Keratinocyte (primary cell): ENCODE results near the gene MAP4. TPM values are rescaled to one million over a fixed set of nuclear protein-coding genes. Genes with fewer than 3 reads are reported as not detected.
A peak's percentile ranks its signal among the peaks of the same experiment; 100 is the strongest.

Experiments
- DNase-seq: peaks from one replicate; pipeline ENCODE4 v3.0.0-alpha.2; 2011; ENCODE audit warnings: low read depth, missing footprints, low spot score
- FAIRE-seq: peaks from 2 replicates; lab custom pipeline; 2011; peaks lifted over from hg19 to GRCh38; lab: Jason Lieb, UNC
- H2AFZ ChIP-seq: 2 replicates; pipeline ENCODE4 v1.6.0; 2012; ENCODE audit warnings: low read length, control low read depth, inconsistent platforms; ENCODE audit not compliant: control insufficient read depth
- H3K27ac ChIP-seq: 2 replicates; pipeline ENCODE4 v1.5.1; 2011; ENCODE audit warnings: low read length; ENCODE audit not compliant: control insufficient read depth, insufficient read depth
- H3K27me3 ChIP-seq: 3 replicates; pipeline ENCODE4 v1.6.0; 2011; ENCODE audit warnings: low read length; ENCODE audit not compliant: control insufficient read depth, insufficient read depth; ENCODE audit errors: extremely low read depth
- H3K36me3 ChIP-seq, 2 experiments: 2 replicates in 1 of 2; 3 replicates in 1 of 2; pipeline ENCODE4 v1.5.1; 2011; ENCODE audit warnings: low read length in 2 of 2, mild to moderate bottlenecking in 1 of 2; ENCODE audit not compliant: control insufficient read depth in 2 of 2, insufficient read depth in 2 of 2; ENCODE audit errors: extremely low read depth in 1 of 2
- H3K4me1 ChIP-seq: 3 replicates; pipeline ENCODE4 v1.5.1; 2011; ENCODE audit warnings: low read length; ENCODE audit not compliant: control insufficient read depth, insufficient read depth; ENCODE audit errors: extremely low read depth
- H3K4me2 ChIP-seq: 3 replicates; pipeline ENCODE4 v1.6.0; 2011; ENCODE audit warnings: low read depth, low read length; ENCODE audit not compliant: control insufficient read depth, insufficient read depth; ENCODE audit errors: extremely low read depth
- H3K4me3 ChIP-seq, 3 experiments: fragments of 200-600 bp in 1 of 3; sonication (generic) in 1 of 3; 2 replicates in 2 of 3; 3 replicates in 1 of 3; pipeline ENCODE4 v1.5.1; 2011 to 2016; ENCODE audit warnings: low read length in 3 of 3, mild to moderate bottlenecking in 3 of 3, control low read depth in 2 of 3, inconsistent platforms in 1 of 3, low read depth in 1 of 3, mixed read lengths in 1 of 3, mixed run types in 1 of 3, moderate library complexity in 1 of 3; ENCODE audit not compliant: control insufficient read depth in 2 of 3, insufficient read depth in 2 of 3; ENCODE audit errors: extremely low read depth in 1 of 3
- H3K79me2 ChIP-seq: 2 replicates; pipeline ENCODE4 v1.6.0; 2012; ENCODE audit warnings: low read length; ENCODE audit not compliant: control insufficient read depth, insufficient read depth
- H3K9ac ChIP-seq: 3 replicates; pipeline ENCODE4 v1.6.0; 2011; ENCODE audit warnings: low read length; ENCODE audit not compliant: control insufficient read depth, insufficient read depth; ENCODE audit errors: extremely low read depth
- H3K9me1 ChIP-seq: 3 replicates; pipeline ENCODE4 v1.6.0; 2011; ENCODE audit warnings: low read length; ENCODE audit not compliant: control insufficient read depth, insufficient read depth; ENCODE audit errors: extremely low read depth
- H3K9me3 ChIP-seq: 2 replicates; pipeline ENCODE4 v1.5.1; 2012; ENCODE audit warnings: low read depth, low read length; ENCODE audit not compliant: control insufficient read depth
- H4K20me1 ChIP-seq: 3 replicates; pipeline ENCODE4 v1.6.0; 2011; ENCODE audit warnings: low read length; ENCODE audit not compliant: control insufficient read depth, insufficient read depth; ENCODE audit errors: extremely low read depth
- EZH2 ChIP-seq: IDR thresholded peaks from one replicate; pipeline ENCODE4 v1.6.1; 2012; ENCODE audit warnings: inconsistent platforms, mild to moderate bottlenecking, low read length, moderate library complexity
- dilution Hi-C: fragments of 300-500 bp; cut with MboI; formaldehyde crosslinking; loops from one replicate; pipeline ENCODE4 v1.7.0; 2020; ENCODE audit warnings: low sequenced_read_pairs; ENCODE audit not compliant: extremely low pct_ligation_motif_present
- polyA plus RNA-seq, 5 experiments: library from polyadenylated mRNA; depleted of rRNA in 3 of 5; stranded (reverse) in 3 of 5; stranded (forward) in 1 of 5; unstranded in 1 of 5; fragments of >200 nt; gene quantifications; 1 replicate in 1 of 5; 2 replicates in 3 of 5; 3 replicates in 1 of 5; pipeline versions ENCODE4 v1.2.1 to v1.2.3, GENCODE V29; 2011 to 2012; ENCODE audit warnings: missing spikeins in 2 of 5, low read depth in 1 of 5, low replicate concordance in 1 of 5
- TF ChIP-seq, protein P1 (sequence below), 3 experiments: IDR thresholded peaks in 1 of 3; conservative IDR thresholded peaks in 1 of 3; optimal IDR thresholded peaks in 1 of 3; 2 replicates in 2 of 3; 3 replicates in 1 of 3; pipeline versions ENCODE3 to v1.5.1; 2011; ENCODE audit warnings: low read length in 3 of 3, mild to moderate bottlenecking in 3 of 3, moderate library complexity in 2 of 3, control low read depth in 1 of 3, inconsistent platforms in 1 of 3; ENCODE audit not compliant: insufficient read depth in 2 of 3; ENCODE audit errors: extremely low read depth in 1 of 3

The MAP4 gene
- polyA plus RNA-seq, 1 donor (not counting 4 experiments of a cell fraction or from before 2014, with no cell fraction given): 110 TPM

GRCh38 chr3:47964740-47965139 lies 51.5 kb downstream of the MAP4 start:
- dilution Hi-C loops: no loop called here
- H3K9me1 ChIP-seq: peaks cover 6% of the 10 kb centered on the region
- peaks cover 29% of the 10 kb centered on the region for H3K4me1 ChIP-seq
- TF ChIP-seq, protein P1, sequence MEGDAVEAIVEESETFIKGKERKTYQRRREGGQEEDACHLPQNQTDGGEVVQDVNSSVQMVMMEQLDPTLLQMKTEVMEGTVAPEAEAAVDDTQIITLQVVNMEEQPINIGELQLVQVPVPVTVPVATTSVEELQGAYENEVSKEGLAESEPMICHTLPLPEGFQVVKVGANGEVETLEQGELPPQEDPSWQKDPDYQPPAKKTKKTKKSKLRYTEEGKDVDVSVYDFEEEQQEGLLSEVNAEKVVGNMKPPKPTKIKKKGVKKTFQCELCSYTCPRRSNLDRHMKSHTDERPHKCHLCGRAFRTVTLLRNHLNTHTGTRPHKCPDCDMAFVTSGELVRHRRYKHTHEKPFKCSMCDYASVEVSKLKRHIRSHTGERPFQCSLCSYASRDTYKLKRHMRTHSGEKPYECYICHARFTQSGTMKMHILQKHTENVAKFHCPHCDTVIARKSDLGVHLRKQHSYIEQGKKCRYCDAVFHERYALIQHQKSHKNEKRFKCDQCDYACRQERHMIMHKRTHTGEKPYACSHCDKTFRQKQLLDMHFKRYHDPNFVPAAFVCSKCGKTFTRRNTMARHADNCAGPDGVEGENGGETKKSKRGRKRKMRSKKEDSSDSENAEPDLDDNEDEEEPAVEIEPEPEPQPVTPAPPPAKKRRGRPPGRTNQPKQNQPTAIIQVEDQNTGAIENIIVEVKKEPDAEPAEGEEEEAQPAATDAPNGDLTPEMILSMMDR (optimal IDR thresholded peaks at IDR 0.05 in 1 of 3, IDR thresholded peaks at IDR 0.05 in 1 of 3, conservative IDR thresholded peaks at IDR 0.05 in 1 of 3; ENCODE audit: extremely low read depth in 1 of 3, insufficient read depth in 2 of 3, low read length in 3 of 3): no peak
- TF ChIP-seq EZH2: no peak
- FAIRE-seq: no peak
- H3K27me3 ChIP-seq: no peaks in the 10 kb centered on the region
- H3K4me2 ChIP-seq: no peak overlapping the region
- H3K36me3 ChIP-seq: no peaks in the 10 kb centered on the region
- H2AFZ ChIP-seq: no peak overlapping the region
- H3K9ac ChIP-seq: no peak overlapping the region
- H3K79me2 ChIP-seq: peaks cover 25% of the 10 kb centered on the region
- no peak overlapping the region for H3K27ac ChIP-seq
- H3K4me3 ChIP-seq: no peak overlapping the region
- H4K20me1 ChIP-seq: peaks cover 10% of the 10 kb centered on the region
- no peaks in the 10 kb centered on the region for H3K9me3 ChIP-seq
- DNase-seq: no peak

GRCh38 chr3:47961815-47962606 lies 54.2 kb downstream of the MAP4 start:
- Histone ChIP-seq H3K9me3 (no peaks in the 10 kb centered on the region), H3K27ac (peak overlapping the region; percentile 75), H3K9ac (no peak overlapping the region), H4K20me1 (peaks cover 10% of the 10 kb centered on the region), H3K27me3 (no peaks in the 10 kb centered on the region), H2AFZ (no peak overlapping the region), H3K36me3 (no peaks in the 10 kb centered on the region), H3K79me2 (peaks cover 29% of the 10 kb centered on the region), H3K9me1 (peaks cover 6% of the 10 kb centered on the region), H3K4me1 (peaks cover 29% of the 10 kb centered on the region), H3K4me2 (peak overlapping the region; percentile 83), H3K4me3 (peak overlapping the region in 2 of 3 experiments; percentile 15)
- FAIRE-seq: peak; percentile 87
- no peak for TF ChIP-seq EZH2
- TF ChIP-seq, protein P1 (optimal IDR thresholded peaks at IDR 0.05 in 1 of 3, IDR thresholded peaks at IDR 0.05 in 1 of 3, conservative IDR thresholded peaks at IDR 0.05 in 1 of 3; ENCODE audit: extremely low read depth in 1 of 3, insufficient read depth in 2 of 3, low read length in 3 of 3): no peak
- dilution Hi-C loops: no loop called here
- peak; percentile 15 for DNase-seq
